ENCODE results near the gene TIMP1. TPM values are rescaled to one million over a fixed set of nuclear protein-coding genes. Genes with fewer than 3 reads are reported as not detected.

Gene TIMP1
- polyA plus RNA-seq, 1 donor (not counting 4 experiments of a cell fraction or from before 2014, with no cell fraction given), result 151 TPM

GRCh38 chrX:47607091-47607490 lies 24.9 kb downstream of the TIMP1 start:
- H3K9ac ChIP-seq (ENCODE audit: control insufficient read depth, extremely low read depth, insufficient read depth, low read length), result no peak overlapping the region
- no peak for FAIRE-seq
- H2AFZ ChIP-seq (ENCODE audit: control insufficient read depth, low read length), result no peak overlapping the region
- no peak overlapping the region for H3K4me3 ChIP-seq (ENCODE audit: control insufficient read depth in 2 of 3, extremely low read depth in 1 of 3, insufficient read depth in 2 of 3, low read depth in 1 of 3, low read length in 3 of 3)
- no peak overlapping the region for H3K27ac ChIP-seq (ENCODE audit: control insufficient read depth, insufficient read depth, low read length)
- no peaks in the 10 kb centered on the region for H3K27me3 ChIP-seq (ENCODE audit: control insufficient read depth, extremely low read depth, insufficient read depth, low read length)
- H3K9me3 ChIP-seq (ENCODE audit: control insufficient read depth, low read depth, low read length), result no peaks in the 10 kb centered on the region
- H3K79me2 ChIP-seq (ENCODE audit: control insufficient read depth, insufficient read depth, low read length), result no peaks in the 10 kb centered on the region
- no peak overlapping the region for H3K4me2 ChIP-seq (ENCODE audit: control insufficient read depth, extremely low read depth, insufficient read depth, low read depth, low read length)
- H3K4me1 ChIP-seq (ENCODE audit: control insufficient read depth, extremely low read depth, insufficient read depth, low read length), result no peaks in the 10 kb centered on the region
- TF ChIP-seq EZH2 (IDR thresholded peaks at IDR 0.05; ENCODE audit: low read length) (no peak), CTCF (optimal IDR thresholded peaks at IDR 0.05 in 1 of 3, IDR thresholded peaks at IDR 0.05 in 1 of 3, conservative IDR thresholded peaks at IDR 0.05 in 1 of 3; ENCODE audit: extremely low read depth in 1 of 3, insufficient read depth in 2 of 3, low read length in 3 of 3) (no peak)
- H4K20me1 ChIP-seq (ENCODE audit: control insufficient read depth, extremely low read depth, insufficient read depth, low read length), result no peaks in the 10 kb centered on the region
- dilution Hi-C loops (cut with MboI; ENCODE audit: extremely low pct_ligation_motif_present, low sequenced_read_pairs), result no loop called here
- no peak for DNase-seq (ENCODE audit: low read depth, low spot score)
- no peaks in the 10 kb centered on the region for H3K36me3 ChIP-seq (ENCODE audit: control insufficient read depth in 2 of 2, extremely low read depth in 1 of 2, insufficient read depth in 2 of 2, low read length in 2 of 2)
- no peaks in the 10 kb centered on the region for H3K9me1 ChIP-seq (ENCODE audit: control insufficient read depth, extremely low read depth, insufficient read depth, low read length)

DNA sequence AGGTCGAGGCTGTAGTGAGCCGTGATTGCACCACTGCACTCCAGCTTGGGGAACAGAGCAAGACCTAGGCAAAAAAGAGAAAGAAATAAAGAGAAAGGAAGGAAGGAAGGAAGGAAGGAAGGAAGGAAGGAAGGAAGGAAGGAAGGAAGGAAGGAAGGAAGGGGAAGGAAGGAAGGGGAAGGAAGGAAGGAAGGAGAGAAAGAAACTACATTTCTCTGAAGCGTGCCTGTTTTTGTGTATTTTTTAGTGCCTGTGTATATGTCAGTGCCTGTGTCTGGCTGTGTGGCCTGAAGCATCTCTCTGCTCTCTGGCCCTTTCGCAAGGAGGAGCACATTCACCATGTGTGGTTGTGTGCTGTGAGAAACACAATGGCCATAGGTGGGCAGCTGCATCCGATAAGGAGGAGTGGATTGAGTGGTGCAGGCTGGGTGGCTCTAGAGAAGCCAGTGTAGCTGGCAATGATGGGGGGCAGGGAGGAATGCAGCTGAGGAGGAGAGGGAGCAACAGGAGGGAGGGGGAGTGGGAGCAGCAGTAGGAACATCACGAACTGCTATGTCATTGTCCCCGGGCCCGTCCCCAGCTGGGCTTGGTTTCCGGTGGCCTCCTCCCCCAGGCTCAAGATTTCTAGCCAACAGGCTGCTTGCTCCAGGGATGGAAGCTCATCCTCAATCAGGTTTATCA lies 26.0 kb downstream of the TIMP1 start:
- Histone ChIP-seq H3K4me3 (ENCODE audit: control insufficient read depth in 2 of 3, extremely low read depth in 1 of 3, insufficient read depth in 2 of 3, low read depth in 1 of 3, low read length in 3 of 3) (no peak overlapping the region), H3K4me1 (ENCODE audit: control insufficient read depth, extremely low read depth, insufficient read depth, low read length) (no peaks in the 10 kb centered on the region), H2AFZ (ENCODE audit: control insufficient read depth, low read length) (no peak overlapping the region), H3K9ac (ENCODE audit: control insufficient read depth, extremely low read depth, insufficient read depth, low read length) (no peak overlapping the region), H4K20me1 (ENCODE audit: control insufficient read depth, extremely low read depth, insufficient read depth, low read length) (no peaks in the 10 kb centered on the region), H3K36me3 (ENCODE audit: control insufficient read depth in 2 of 2, extremely low read depth in 1 of 2, insufficient read depth in 2 of 2, low read length in 2 of 2) (no peaks in the 10 kb centered on the region), H3K27ac (ENCODE audit: control insufficient read depth, insufficient read depth, low read length) (no peak overlapping the region), H3K4me2 (ENCODE audit: control insufficient read depth, extremely low read depth, insufficient read depth, low read depth, low read length) (no peak overlapping the region), H3K9me1 (ENCODE audit: control insufficient read depth, extremely low read depth, insufficient read depth, low read length) (no peaks in the 10 kb centered on the region), H3K79me2 (ENCODE audit: control insufficient read depth, insufficient read depth, low read length) (no peaks in the 10 kb centered on the region), H3K27me3 (ENCODE audit: control insufficient read depth, extremely low read depth, insufficient read depth, low read length) (no peaks in the 10 kb centered on the region), H3K9me3 (ENCODE audit: control insufficient read depth, low read depth, low read length) (no peaks in the 10 kb centered on the region)
- TF ChIP-seq EZH2 (IDR thresholded peaks at IDR 0.05; ENCODE audit: low read length) (no peak), CTCF (optimal IDR thresholded peaks at IDR 0.05 in 1 of 3, IDR thresholded peaks at IDR 0.05 in 1 of 3, conservative IDR thresholded peaks at IDR 0.05 in 1 of 3; ENCODE audit: extremely low read depth in 1 of 3, insufficient read depth in 2 of 3, low read length in 3 of 3) (no peak)
- DNase-seq (ENCODE audit: low read depth, low spot score), result no peak
- no peak for FAIRE-seq
- dilution Hi-C loops (cut with MboI; ENCODE audit: extremely low pct_ligation_motif_present, low sequenced_read_pairs), result no loop called here
